GM12891 (cell line): Measurements from ENCODE around the gene EEF1AKMT2.

Experiments
- POLR2A ChIP-seq: IDR thresholded peaks from 2 replicates; pipeline ENCODE4 v1.6.1; 2011; ENCODE audit warnings: low read depth, low read length, control low read depth
- POLR2AphosphoS5 ChIP-seq: IDR thresholded peaks from 2 replicates; pipeline ENCODE4 v1.6.1; 2011; ENCODE audit warnings: low read depth, low read length, control low read depth
- POU2F2 ChIP-seq: IDR thresholded peaks from 2 replicates; pipeline ENCODE4 v1.6.1; 2011; ENCODE audit warnings: low read depth, mild to moderate bottlenecking, control low read depth, low read length, moderate library complexity

- TF ChIP-seq POLR2A, result no peak
- TF ChIP-seq POLR2AphosphoS5, result no peak
- no peak for TF ChIP-seq POU2F2
These were observed 1.3 kb upstream of the EEF1AKMT2 start for GRCh38 chr10:124792998-124793352.
